Measurements from ENCODE around the gene PBLD. TPM values are rescaled to one million over a fixed set of nuclear protein-coding genes. Genes with fewer than 3 reads are reported as not detected.

The PBLD gene
- total RNA-seq, 1 donor from 2014 or later: 11.1 TPM

- Mint-ChIP-seq H3K9me3 (ENCODE audit: low read depth) (no peaks in the 10 kb centered on the region), H3K36me3 (ENCODE audit: insufficient read depth) (no peaks in the 10 kb centered on the region), H3K4me3 (ENCODE audit: low read depth) (no peak overlapping the region), H3K27ac (no peak overlapping the region), H3K27me3 (no peaks in the 10 kb centered on the region), H3K4me1 (ENCODE audit: low read depth) (peaks cover 14% of the 10 kb centered on the region)
- DNase-seq (ENCODE audit: low spot score, unreplicated experiment): no peak
- no peak for TF ChIP-seq CTCF (IDR thresholded peaks at IDR 0.05; ENCODE audit: unreplicated experiment)
These were observed 30.3 kb downstream of the PBLD start for GRCh38 chr10:68302503-68302823.

GRCh38 chr10:68301790-68302502, 30.8 kb downstream of the PBLD start:
- TF ChIP-seq CTCF (IDR thresholded peaks at IDR 0.05; ENCODE audit: unreplicated experiment): peak; percentile 41
- Mint-ChIP-seq H3K9me3 (ENCODE audit: low read depth) (no peaks in the 10 kb centered on the region), H3K27me3 (no peaks in the 10 kb centered on the region), H3K4me3 (ENCODE audit: low read depth) (no peak overlapping the region), H3K4me1 (ENCODE audit: low read depth) (peaks cover 13% of the 10 kb centered on the region), H3K27ac (no peak overlapping the region), H3K36me3 (ENCODE audit: insufficient read depth) (no peaks in the 10 kb centered on the region)
- DNase-seq (ENCODE audit: low spot score, unreplicated experiment): no peak

GRCh38 chr10:68301301-68301700, 31.4 kb downstream of the PBLD start:
- H3K27me3 Mint-ChIP-seq: no peaks in the 10 kb centered on the region
- H3K27ac Mint-ChIP-seq: no peak overlapping the region
- no peak for TF ChIP-seq CTCF (IDR thresholded peaks at IDR 0.05; ENCODE audit: unreplicated experiment)
- DNase-seq (ENCODE audit: low spot score, unreplicated experiment): no peak
- H3K4me3 Mint-ChIP-seq (ENCODE audit: low read depth): no peak overlapping the region
- no peaks in the 10 kb centered on the region for H3K9me3 Mint-ChIP-seq (ENCODE audit: low read depth)
- H3K4me1 Mint-ChIP-seq (ENCODE audit: low read depth): peaks cover 8% of the 10 kb centered on the region
- no peaks in the 10 kb centered on the region for H3K36me3 Mint-ChIP-seq (ENCODE audit: insufficient read depth)

- DNase-seq (ENCODE audit: low spot score, unreplicated experiment): no peak
- H3K4me1 Mint-ChIP-seq (ENCODE audit: low read depth): peaks cover 3% of the 10 kb centered on the region
- H3K9me3 Mint-ChIP-seq (ENCODE audit: low read depth): no peaks in the 10 kb centered on the region
- no peak overlapping the region for H3K27ac Mint-ChIP-seq
- no peak for TF ChIP-seq CTCF (IDR thresholded peaks at IDR 0.05; ENCODE audit: unreplicated experiment)
- no peaks in the 10 kb centered on the region for H3K27me3 Mint-ChIP-seq
- H3K4me3 Mint-ChIP-seq (ENCODE audit: low read depth): no peak overlapping the region
- H3K36me3 Mint-ChIP-seq (ENCODE audit: insufficient read depth): peaks cover 5% of the 10 kb centered on the region
These were observed 35.7 kb downstream of the PBLD start for GRCh38 chr10:68296843-68297663.

- Mint-ChIP-seq H3K4me3 (ENCODE audit: low read depth) (no peak overlapping the region), H3K4me1 (ENCODE audit: low read depth) (no peaks in the 10 kb centered on the region), H3K9me3 (ENCODE audit: low read depth) (no peaks in the 10 kb centered on the region), H3K36me3 (ENCODE audit: insufficient read depth) (peaks cover 5% of the 10 kb centered on the region), H3K27ac (no peak overlapping the region), H3K27me3 (no peaks in the 10 kb centered on the region)
- DNase-seq (ENCODE audit: low spot score, unreplicated experiment): no peak
- TF ChIP-seq CTCF (IDR thresholded peaks at IDR 0.05; ENCODE audit: unreplicated experiment): no peak
These were observed 42.0 kb downstream of the PBLD start for GRCh38 chr10:68290736-68291135.
